Measurements from ENCODE around the gene MAB21L4. TPM values are rescaled to one million over a fixed set of nuclear protein-coding genes. Genes with fewer than 3 reads are reported as not detected.
A peak's percentile ranks its signal among the peaks of the same experiment; 100 is the strongest.

Gene MAB21L4
- total RNA-seq, 2 donors from 2014 or later, result 0.31 TPM; not detected in 1

DNA sequence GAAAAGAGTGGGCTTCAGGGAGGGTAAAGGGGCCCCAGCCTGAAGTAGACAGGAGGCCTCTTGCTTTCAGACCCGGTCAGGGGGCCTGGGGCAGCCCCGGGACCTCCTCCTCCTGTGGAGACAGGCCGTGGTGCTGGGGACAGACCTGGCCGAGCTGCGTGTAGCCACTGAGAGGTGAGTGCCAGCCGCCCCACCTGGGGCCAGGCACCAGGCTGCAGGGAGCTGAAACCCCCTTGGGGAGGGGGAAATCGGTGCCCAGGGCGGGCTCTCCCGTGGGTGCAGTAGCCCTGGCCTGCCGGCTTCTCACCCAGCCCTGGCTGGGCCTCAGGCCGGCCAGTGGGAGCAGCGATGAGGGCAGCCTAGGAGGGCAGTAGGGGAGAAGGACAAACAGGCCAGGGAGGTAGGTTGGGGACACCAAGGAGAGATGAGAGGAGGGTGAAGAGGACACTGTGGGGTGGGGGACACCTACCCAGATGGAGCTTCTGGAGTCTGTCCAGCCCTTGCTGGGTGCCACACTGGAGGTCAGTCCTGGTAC is 34.2 kb upstream of the MAB21L4 start:
- DNase-seq (ENCODE audit: low spot score), result peak; percentile 50
- no peak overlapping the region for H3K4me3 ChIP-seq
- no peaks in the 10 kb centered on the region for H3K27me3 ChIP-seq

DNA sequence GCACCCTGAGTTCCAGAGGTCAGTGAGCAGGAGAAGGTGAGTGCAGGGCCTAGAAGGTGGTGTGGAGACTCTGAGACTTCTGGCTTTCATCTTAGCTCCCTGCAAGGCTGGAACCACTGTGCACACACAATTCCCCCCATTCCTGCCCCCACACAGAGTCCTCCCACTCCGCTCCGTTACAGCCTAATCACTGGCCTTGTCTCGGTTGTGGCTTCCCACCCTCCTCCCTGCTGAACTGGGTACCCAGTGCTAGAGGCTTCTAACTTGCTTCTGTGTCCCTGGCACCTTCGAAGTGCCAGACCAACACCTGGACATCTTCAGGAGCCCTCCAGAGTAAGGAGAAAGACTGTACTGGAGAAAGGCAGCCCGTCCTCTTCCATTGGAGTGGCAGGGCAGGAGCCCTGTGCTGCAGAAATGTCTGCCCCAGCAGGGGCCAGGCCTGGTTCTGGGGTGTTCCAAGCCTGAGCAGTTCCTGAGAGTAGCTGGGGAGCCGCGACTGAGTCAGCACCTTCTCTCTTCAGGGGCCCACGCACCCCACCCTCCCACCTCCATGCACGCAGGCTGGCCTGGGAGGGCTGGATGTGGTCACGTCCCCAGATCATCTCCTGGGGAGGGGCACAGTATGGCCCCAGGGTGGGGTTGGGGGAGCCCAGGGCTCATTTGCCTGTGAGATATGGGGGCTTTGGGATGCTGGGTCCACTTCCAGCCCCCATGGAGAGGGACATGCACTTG is 33.6 kb upstream of the MAB21L4 start:
- TF ChIP-seq, protein P1, sequence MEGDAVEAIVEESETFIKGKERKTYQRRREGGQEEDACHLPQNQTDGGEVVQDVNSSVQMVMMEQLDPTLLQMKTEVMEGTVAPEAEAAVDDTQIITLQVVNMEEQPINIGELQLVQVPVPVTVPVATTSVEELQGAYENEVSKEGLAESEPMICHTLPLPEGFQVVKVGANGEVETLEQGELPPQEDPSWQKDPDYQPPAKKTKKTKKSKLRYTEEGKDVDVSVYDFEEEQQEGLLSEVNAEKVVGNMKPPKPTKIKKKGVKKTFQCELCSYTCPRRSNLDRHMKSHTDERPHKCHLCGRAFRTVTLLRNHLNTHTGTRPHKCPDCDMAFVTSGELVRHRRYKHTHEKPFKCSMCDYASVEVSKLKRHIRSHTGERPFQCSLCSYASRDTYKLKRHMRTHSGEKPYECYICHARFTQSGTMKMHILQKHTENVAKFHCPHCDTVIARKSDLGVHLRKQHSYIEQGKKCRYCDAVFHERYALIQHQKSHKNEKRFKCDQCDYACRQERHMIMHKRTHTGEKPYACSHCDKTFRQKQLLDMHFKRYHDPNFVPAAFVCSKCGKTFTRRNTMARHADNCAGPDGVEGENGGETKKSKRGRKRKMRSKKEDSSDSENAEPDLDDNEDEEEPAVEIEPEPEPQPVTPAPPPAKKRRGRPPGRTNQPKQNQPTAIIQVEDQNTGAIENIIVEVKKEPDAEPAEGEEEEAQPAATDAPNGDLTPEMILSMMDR (IDR thresholded peaks at IDR 0.05), result no peak
- H3K9me3 ChIP-seq, result peaks cover 0 to 8% of the 10 kb centered on the region in 2 donors
- H3K27me3 ChIP-seq, result no peaks in the 10 kb centered on the region
- H3K4me3 ChIP-seq, result no peak overlapping the region
- no peak overlapping the region for H3K27ac ChIP-seq
- no peaks in the 10 kb centered on the region for H3K4me1 ChIP-seq
- no peak for DNase-seq (ENCODE audit: low spot score)
- no peaks in the 10 kb centered on the region for H3K36me3 ChIP-seq

More for the DNA sequence above, 34.2 kb upstream of the MAB21L4 start:
- peaks cover 0 to 8% of the 10 kb centered on the region in 2 donors for H3K9me3 ChIP-seq
- H3K36me3 ChIP-seq, result no peaks in the 10 kb centered on the region
- H3K4me1 ChIP-seq, result no peaks in the 10 kb centered on the region
- TF ChIP-seq, protein P1 (IDR thresholded peaks at IDR 0.05), result no peak
- H3K27ac ChIP-seq, result no peak overlapping the region

DNA sequence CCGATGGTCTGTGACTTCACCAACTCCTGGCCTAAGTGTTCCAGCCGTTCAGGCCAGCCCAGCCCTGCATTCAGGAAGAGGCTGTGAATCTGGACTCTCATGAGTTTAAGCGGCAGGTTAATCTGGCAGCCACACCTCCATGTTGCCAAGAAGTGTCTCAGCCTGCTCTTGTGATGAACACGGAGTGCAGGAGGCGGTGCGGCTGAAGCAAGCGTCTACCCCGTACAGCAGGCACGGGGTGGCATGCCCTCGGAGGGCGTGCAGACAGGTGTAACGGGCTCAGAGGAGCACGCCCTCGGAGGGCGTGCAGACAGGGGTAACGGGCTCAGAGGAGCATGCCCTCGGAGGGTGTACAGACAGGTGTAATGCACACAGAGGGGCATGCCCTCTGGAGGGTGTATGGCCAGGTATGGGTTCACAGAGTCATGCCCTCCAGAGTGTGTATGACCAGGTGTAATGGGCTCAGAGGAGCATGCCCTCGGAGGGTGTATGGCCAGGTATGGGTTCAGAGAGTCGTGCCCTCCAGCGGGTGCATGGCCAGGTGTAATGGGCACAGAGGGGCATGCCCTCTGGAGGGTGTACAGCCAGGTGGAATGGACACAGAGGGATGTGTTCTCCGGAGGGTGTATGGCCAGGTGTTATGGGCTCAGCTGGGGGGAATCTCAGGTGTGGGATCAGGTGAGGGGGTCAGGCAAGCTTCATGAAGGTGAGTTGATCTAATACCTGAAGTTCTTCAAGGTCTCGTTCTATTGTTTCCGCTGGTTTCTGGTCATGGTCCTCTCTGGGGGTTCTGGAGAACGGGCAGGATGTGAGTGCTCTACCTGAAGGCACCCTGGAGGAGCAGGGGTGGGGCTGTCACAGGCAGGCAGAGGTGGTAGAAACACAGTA is 32.8 kb upstream of the MAB21L4 start:
- Histone ChIP-seq H3K9me3 (peaks cover 0 to 8% of the 10 kb centered on the region in 2 donors), H3K36me3 (no peaks in the 10 kb centered on the region), H3K4me1 (no peaks in the 10 kb centered on the region), H3K27ac (no peak overlapping the region), H3K4me3 (no peak overlapping the region), H3K27me3 (no peaks in the 10 kb centered on the region)
- TF ChIP-seq, protein P1 (IDR thresholded peaks at IDR 0.05), result no peak
- DNase-seq (ENCODE audit: low spot score), result peak; percentile 36

DNA sequence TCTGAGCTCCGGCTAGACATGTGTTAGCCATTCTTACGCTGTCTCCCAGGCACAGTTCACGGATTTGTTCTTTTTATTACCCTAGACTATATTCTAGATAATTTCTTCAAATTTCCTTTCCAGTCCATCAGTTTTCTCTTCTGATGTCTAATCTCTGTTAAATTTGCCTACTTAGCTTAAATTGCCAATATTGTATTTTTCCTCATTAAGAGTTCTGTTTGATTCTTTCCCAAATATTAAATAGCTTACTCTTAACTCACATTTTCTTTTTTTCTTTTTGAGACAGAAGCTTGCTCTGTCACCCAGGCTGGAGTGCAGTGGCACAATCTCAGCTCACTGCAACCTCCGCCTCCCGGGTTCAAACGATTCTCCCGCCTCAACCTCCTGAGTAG is 31.4 kb upstream of the MAB21L4 start:
- H3K27ac ChIP-seq, result no peak overlapping the region
- no peak for DNase-seq (ENCODE audit: low spot score)
- TF ChIP-seq, protein P1 (IDR thresholded peaks at IDR 0.05), result no peak
- peaks cover 0 to 8% of the 10 kb centered on the region in 2 donors for H3K9me3 ChIP-seq
- H3K4me3 ChIP-seq, result no peak overlapping the region
- H3K36me3 ChIP-seq, result no peaks in the 10 kb centered on the region
- no peaks in the 10 kb centered on the region for H3K27me3 ChIP-seq
- H3K4me1 ChIP-seq, result no peaks in the 10 kb centered on the region

DNA sequence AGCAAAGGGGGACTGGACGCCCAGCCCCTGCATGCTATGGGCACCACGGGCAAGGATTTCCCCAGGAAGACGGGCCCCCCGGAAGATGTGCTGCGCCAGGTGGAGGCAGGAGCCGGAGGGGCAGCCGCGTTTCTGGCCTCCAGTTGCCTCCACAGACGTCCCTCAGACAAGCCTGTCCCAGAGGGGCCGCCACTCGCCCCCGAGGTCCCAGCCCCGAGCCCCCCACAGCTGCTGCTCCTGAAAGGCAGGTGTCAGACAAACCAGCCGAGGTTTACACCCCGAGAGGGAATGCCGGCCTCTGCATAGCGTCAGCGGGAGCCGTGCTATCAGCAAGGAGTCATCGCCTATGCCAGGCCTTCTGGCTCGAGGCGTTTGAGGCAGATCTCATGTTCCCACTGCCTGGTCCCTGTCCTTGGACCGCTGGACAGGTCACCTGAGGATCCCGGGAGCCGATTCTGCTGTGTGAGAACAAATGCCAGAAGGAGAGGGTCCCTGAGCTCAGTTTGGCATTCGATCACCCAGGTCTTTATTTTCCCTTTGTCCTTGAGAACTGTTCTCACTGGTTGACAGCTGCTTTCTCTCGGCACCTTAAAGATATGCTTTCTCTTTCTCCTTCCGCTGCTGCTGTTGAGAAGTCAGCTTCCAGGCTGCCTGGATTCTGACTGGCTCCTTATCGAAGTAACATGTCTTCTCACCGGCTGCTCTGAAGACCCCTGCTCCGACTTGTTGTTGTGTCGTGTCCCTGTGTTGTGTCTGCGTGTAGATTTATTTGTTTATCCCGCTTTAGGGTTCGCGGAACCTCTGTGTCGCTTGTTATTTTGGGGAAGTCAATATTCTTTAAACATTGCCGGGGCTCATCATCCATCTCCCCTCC is 30.8 kb upstream of the MAB21L4 start:
- TF ChIP-seq, protein P1 (IDR thresholded peaks at IDR 0.05), result no peak
- H3K4me1 ChIP-seq, result no peaks in the 10 kb centered on the region
- peaks cover 0 to 8% of the 10 kb centered on the region in 2 donors for H3K9me3 ChIP-seq
- no peak overlapping the region for H3K27ac ChIP-seq
- peak overlapping the region in 1 of 2 donors; percentile 11 for H3K4me3 ChIP-seq
- peak; percentile 69 for DNase-seq (ENCODE audit: low spot score)
- H3K27me3 ChIP-seq, result no peaks in the 10 kb centered on the region
- no peaks in the 10 kb centered on the region for H3K36me3 ChIP-seq

Data from right atrium auricular region (tissue), 2 donors.